Fibroblast of upper back skin (primary cell): Measurements from ENCODE around the gene PDIA5.
"Not testable (repeated sequence)": the region's sequence is repeated elsewhere in the genome, so short reads cannot be mapped to it uniquely, and the experiment has no call there.

Experiments used
- DNase-seq: peaks from one replicate; pipeline ENCODE4 v3.0.0-alpha.2; 2013

PDIA5 gene

GRCh38 chr3:123151853-123152420 lies 85.1 kb downstream of the PDIA5 start:
- DNase-seq = not testable (repeated sequence)

- DNase-seq = no peak
Observed at GRCh38 chr3:123152687-123153086, 85.9 kb downstream of the PDIA5 start.

GRCh38 chr3:123153125-123154019 lies 86.5 kb downstream of the PDIA5 start:
- no peak for DNase-seq

- DNase-seq = no peak
Observed at GRCh38 chr3:123154020-123154985, 87.5 kb downstream of the PDIA5 start.

GRCh38 chr3:123155471-123156011 lies 88.7 kb downstream of the PDIA5 start:
- no peak for DNase-seq

GRCh38 chr3:123156276-123156995 lies 89.6 kb downstream of the PDIA5 start:
- DNase-seq = no peak

- DNase-seq = no peak
Observed at GRCh38 chr3:123157209-123157597, 90.4 kb downstream of the PDIA5 start.

GRCh38 chr3:123157598-123158287 lies 90.9 kb downstream of the PDIA5 start:
- DNase-seq = no peak

GRCh38 chr3:123158330-123158729 lies 91.5 kb downstream of the PDIA5 start:
- no peak for DNase-seq

- DNase-seq = no peak
Observed at GRCh38 chr3:123158899-123159390, 92.1 kb downstream of the PDIA5 start.

GRCh38 chr3:123159926-123160635 lies 93.3 kb downstream of the PDIA5 start:
- peak; percentile 37 for DNase-seq

- DNase-seq = no peak
Observed at GRCh38 chr3:123161167-123161566, 94.3 kb downstream of the PDIA5 start.

GRCh38 chr3:123163141-123163540 lies 96.3 kb downstream of the PDIA5 start:
- DNase-seq = no peak

GRCh38 chr3:123165163-123165562 lies 98.3 kb downstream of the PDIA5 start:
- DNase-seq = no peak

GRCh38 chr3:123167686-123168085 lies 100.9 kb downstream of the PDIA5 start:
- DNase-seq = no peak

- no peak for DNase-seq
Observed at GRCh38 chr3:123168122-123168521, 101.3 kb downstream of the PDIA5 start.

- no peak for DNase-seq
Observed at GRCh38 chr3:123168605-123169004, 101.8 kb downstream of the PDIA5 start.

GRCh38 chr3:123169492-123169929 lies 102.7 kb downstream of the PDIA5 start:
- DNase-seq = peak; percentile 17

GRCh38 chr3:123169930-123170329 lies 103.1 kb downstream of the PDIA5 start:
- DNase-seq = no peak

GRCh38 chr3:123180791-123181190 lies 114.0 kb downstream of the PDIA5 start:
- DNase-seq = no peak

GRCh38 chr3:123186695-123187094 lies 119.9 kb downstream of the PDIA5 start:
- DNase-seq = peak; percentile 22
